Fibroblast of lung (primary cell): ENCODE results near the gene GUCY2D. TPM values are rescaled to one million over a fixed set of nuclear protein-coding genes. Genes with fewer than 3 reads are reported as not detected.

Experiments used
- DNase-seq, 2 donors: peaks; one replicate each; pipeline versions ENCODE4 v3.0.0 to v3.0.0-alpha.2; 2010; ENCODE audit warnings: low read depth in 2 of 2
- H2AFZ ChIP-seq: 2 replicates; pipeline ENCODE4 v1.5.1; 2012; ENCODE audit warnings: low read length, control low read depth, inconsistent platforms
- H3K27ac ChIP-seq: 2 replicates; pipeline ENCODE4 v1.5.1; 2011; ENCODE audit warnings: low read length, control low read depth; ENCODE audit not compliant: insufficient read depth
- H3K27me3 ChIP-seq: 2 replicates; pipeline ENCODE4 v1.5.1; 2011; ENCODE audit warnings: mild to moderate bottlenecking, low read length; ENCODE audit not compliant: control insufficient read depth, insufficient read depth
- H3K36me3 ChIP-seq: 2 replicates; pipeline ENCODE4 v1.5.1; 2011; ENCODE audit warnings: low read length; ENCODE audit not compliant: control insufficient read depth, insufficient read depth
- H3K4me1 ChIP-seq: 2 replicates; pipeline ENCODE4 v1.5.1; 2011; ENCODE audit warnings: low read length; ENCODE audit not compliant: control insufficient read depth, insufficient read depth; ENCODE audit errors: extremely low read depth
- H3K4me2 ChIP-seq: 2 replicates; pipeline ENCODE4 v1.5.1; 2011; ENCODE audit warnings: low read length, control low read depth; ENCODE audit not compliant: insufficient read depth; ENCODE audit errors: extremely low read depth
- H3K4me3 ChIP-seq, 4 experiments: fragments of 200-600 bp in 1 of 4; sonication (generic) in 1 of 4; replicated peaks in 1 of 4; 2 replicates each; pipeline ENCODE4 v1.5.1; 2011 to 2016; ENCODE audit warnings: low read length in 4 of 4, low read depth in 3 of 4, mild to moderate bottlenecking in 3 of 4, control low read depth in 2 of 4, inconsistent platforms in 1 of 4, mixed read lengths in 1 of 4; ENCODE audit not compliant: insufficient read depth in 1 of 4; ENCODE audit errors: control extremely low read depth in 1 of 4
- H3K79me2 ChIP-seq: 2 replicates; pipeline ENCODE4 v1.5.1; 2012; ENCODE audit warnings: mild to moderate bottlenecking, low read length, inconsistent platforms; ENCODE audit not compliant: control insufficient read depth, insufficient read depth
- H3K9ac ChIP-seq: 2 replicates; pipeline ENCODE4 v1.5.1; 2011; ENCODE audit warnings: mild to moderate bottlenecking, low read length, control low read depth; ENCODE audit not compliant: insufficient read depth
- H3K9me3 ChIP-seq: 2 replicates; pipeline ENCODE4 v1.5.1; 2012; ENCODE audit warnings: low read depth, low read length; ENCODE audit not compliant: control insufficient read depth, insufficient read depth
- H4K20me1 ChIP-seq: 2 replicates; pipeline ENCODE4 v1.5.1; 2011; ENCODE audit warnings: low read length; ENCODE audit not compliant: control insufficient read depth, insufficient read depth; ENCODE audit errors: extremely low read depth
- EZH2 ChIP-seq: IDR thresholded peaks from 2 replicates; pipeline ENCODE4 v1.5.1; 2012; ENCODE audit warnings: low read length, control low read depth, mild to moderate bottlenecking; ENCODE audit errors: missing control alignments
- polyA plus RNA-seq, 2 donors: library from polyadenylated mRNA; depleted of rRNA in 1 of 2; stranded (reverse) in 1 of 2; unstranded in 1 of 2; fragments of >200 nt; gene quantifications; 2 replicates each; pipeline ENCODE4 v1.2.1, GENCODE V29; 2011 to 2012; ENCODE audit warnings: missing spikeins in 1 of 2
- total RNA-seq: library from RNA; depleted of rRNA; stranded (reverse); fragments of >200 nt; gene quantifications from 2 replicates; pipeline ENCODE4 v1.2.1, GENCODE V29; 2014
- TF ChIP-seq, protein P1 (sequence below), 2 donors: IDR thresholded peaks in 1 of 2; conservative IDR thresholded peaks in 1 of 2; 1 replicate in 1 of 2; 2 replicates in 1 of 2; pipeline ENCODE4 v1.5.1; 2011 to 2012; ENCODE audit warnings: low read length in 2 of 2, control low read depth in 1 of 2, inconsistent platforms in 1 of 2, low read depth in 1 of 2, mild to moderate bottlenecking in 1 of 2

Gene GUCY2D
- total and polyA plus RNA-seq, 2 donors (not counting 1 experiment from before 2014, with no cell fraction given), result not detected

- DNase-seq, result no peak
- Histone ChIP-seq H3K4me2 (no peak overlapping the region), H3K4me3 (no peak overlapping the region), H4K20me1 (no peaks in the 10 kb centered on the region), H3K36me3 (no peaks in the 10 kb centered on the region), H3K27me3 (no peaks in the 10 kb centered on the region), H3K79me2 (no peaks in the 10 kb centered on the region), H3K9ac (no peak overlapping the region), H3K9me3 (no peaks in the 10 kb centered on the region), H3K27ac (no peak overlapping the region), H2AFZ (no peak overlapping the region), H3K4me1 (no peaks in the 10 kb centered on the region)
- TF ChIP-seq EZH2, result no peak
- TF ChIP-seq, protein P1, sequence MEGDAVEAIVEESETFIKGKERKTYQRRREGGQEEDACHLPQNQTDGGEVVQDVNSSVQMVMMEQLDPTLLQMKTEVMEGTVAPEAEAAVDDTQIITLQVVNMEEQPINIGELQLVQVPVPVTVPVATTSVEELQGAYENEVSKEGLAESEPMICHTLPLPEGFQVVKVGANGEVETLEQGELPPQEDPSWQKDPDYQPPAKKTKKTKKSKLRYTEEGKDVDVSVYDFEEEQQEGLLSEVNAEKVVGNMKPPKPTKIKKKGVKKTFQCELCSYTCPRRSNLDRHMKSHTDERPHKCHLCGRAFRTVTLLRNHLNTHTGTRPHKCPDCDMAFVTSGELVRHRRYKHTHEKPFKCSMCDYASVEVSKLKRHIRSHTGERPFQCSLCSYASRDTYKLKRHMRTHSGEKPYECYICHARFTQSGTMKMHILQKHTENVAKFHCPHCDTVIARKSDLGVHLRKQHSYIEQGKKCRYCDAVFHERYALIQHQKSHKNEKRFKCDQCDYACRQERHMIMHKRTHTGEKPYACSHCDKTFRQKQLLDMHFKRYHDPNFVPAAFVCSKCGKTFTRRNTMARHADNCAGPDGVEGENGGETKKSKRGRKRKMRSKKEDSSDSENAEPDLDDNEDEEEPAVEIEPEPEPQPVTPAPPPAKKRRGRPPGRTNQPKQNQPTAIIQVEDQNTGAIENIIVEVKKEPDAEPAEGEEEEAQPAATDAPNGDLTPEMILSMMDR (conservative IDR thresholded peaks at IDR 0.05 in 1 of 2, IDR thresholded peaks at IDR 0.05 in 1 of 2; ENCODE audit: low read depth in 1 of 2, low read length in 2 of 2), result no peak
These were observed 24.6 kb upstream of the GUCY2D start for GRCh38 chr17:7977805-7978204.

DNA sequence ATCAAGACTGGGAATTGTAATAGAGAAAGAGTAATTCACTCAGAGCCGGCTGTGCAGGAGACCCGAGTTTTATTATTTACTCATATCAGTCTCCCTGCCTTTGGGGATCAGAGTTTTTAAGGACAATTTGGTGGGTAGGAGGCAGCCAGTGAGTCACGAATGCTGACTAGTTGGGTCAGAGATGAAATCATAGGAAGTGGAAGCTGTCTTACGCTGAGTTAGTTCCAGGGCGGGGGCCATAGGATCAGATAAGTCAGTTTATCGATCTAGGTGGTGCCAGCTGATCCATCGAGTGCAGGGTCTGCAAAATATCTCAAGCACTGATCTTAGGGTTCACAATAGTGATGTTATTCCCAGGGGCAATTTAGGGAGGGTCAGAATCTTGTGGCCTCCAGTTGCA, 20.2 kb upstream of the GUCY2D start:
- TF ChIP-seq, protein P1 (conservative IDR thresholded peaks at IDR 0.05 in 1 of 2, IDR thresholded peaks at IDR 0.05 in 1 of 2; ENCODE audit: low read depth in 1 of 2, low read length in 2 of 2), result no peak
- no peak for TF ChIP-seq EZH2
- Histone ChIP-seq H3K27me3 (no peaks in the 10 kb centered on the region), H3K9me3 (no peaks in the 10 kb centered on the region), H3K4me1 (no peaks in the 10 kb centered on the region), H3K27ac (no peak overlapping the region), H4K20me1 (no peaks in the 10 kb centered on the region), H3K4me3 (no peak overlapping the region), H3K4me2 (no peak overlapping the region), H3K36me3 (no peaks in the 10 kb centered on the region), H3K9ac (no peak overlapping the region), H2AFZ (no peak overlapping the region), H3K79me2 (no peaks in the 10 kb centered on the region)
- peak; percentile 65 to 81 for DNase-seq

- H2AFZ ChIP-seq, result peak overlapping the region; percentile 1
- H3K79me2 ChIP-seq, result no peaks in the 10 kb centered on the region
- no peaks in the 10 kb centered on the region for H3K36me3 ChIP-seq
- no peak overlapping the region for H3K4me2 ChIP-seq
- H3K9me3 ChIP-seq, result no peaks in the 10 kb centered on the region
- TF ChIP-seq, protein P1 (conservative IDR thresholded peaks at IDR 0.05 in 1 of 2, IDR thresholded peaks at IDR 0.05 in 1 of 2; ENCODE audit: low read depth in 1 of 2, low read length in 2 of 2), result peak in 1 of 2 donors; percentile 17
- TF ChIP-seq EZH2, result no peak
- H3K4me3 ChIP-seq, result no peak overlapping the region
- no peaks in the 10 kb centered on the region for H4K20me1 ChIP-seq
- no peaks in the 10 kb centered on the region for H3K27me3 ChIP-seq
- H3K4me1 ChIP-seq, result no peaks in the 10 kb centered on the region
- H3K9ac ChIP-seq, result no peak overlapping the region
- peak; percentile 32 to 40 for DNase-seq
- no peak overlapping the region for H3K27ac ChIP-seq
These were observed 19.7 kb upstream of the GUCY2D start for GRCh38 chr17:7982666-7983065.
